Psoas muscle (tissue), 8 donors: Measurements from ENCODE around the gene THBS2. TPM values are rescaled to one million over a fixed set of nuclear protein-coding genes. Genes with fewer than 3 reads are reported as not detected.

Experiments
- ATAC-seq, 4 donors: fragments of 200-7000 bp; cut with Tn5 transposase; one replicate each; pipeline ENCODE4 v1.9.1; 2020; ENCODE audit warnings: moderate library complexity in 3 of 4, mild to moderate bottlenecking in 2 of 4
- DNase-seq, 2 donors: peaks; one replicate each; pipeline ENCODE4 v3.0.0-alpha.2; 2020
- H3K27ac ChIP-seq: fragments of 200-600 bp; one replicate; pipeline ENCODE4 v1.8.0; 2022
- H3K27me3 ChIP-seq, 3 donors: fragments of 200-600 bp in 1 of 3; one replicate each; pipeline versions ENCODE4 v1.6.1 to v1.8.0; 2013 to 2022; ENCODE audit warnings: low read length in 2 of 3, mild to moderate bottlenecking in 2 of 3, moderate library complexity in 1 of 3; ENCODE audit not compliant: insufficient read depth in 3 of 3
- H3K36me3 ChIP-seq, 2 donors: fragments of 200-600 bp in 1 of 2; one replicate each; pipeline versions ENCODE4 v1.6.1 to v1.8.0; 2013 to 2022; ENCODE audit warnings: low read depth in 1 of 2, mild to moderate bottlenecking in 1 of 2, moderate library complexity in 1 of 2; ENCODE audit not compliant: insufficient read depth in 1 of 2
- H3K4me1 ChIP-seq: fragments of 200-600 bp; one replicate; pipeline ENCODE4 v1.8.0; 2022
- H3K4me3 ChIP-seq: fragments of 200-600 bp; one replicate; pipeline ENCODE4 v1.8.0; 2022; ENCODE audit warnings: mild to moderate bottlenecking
- H3K9me3 ChIP-seq: fragments of 200-600 bp; one replicate; pipeline ENCODE4 v1.8.0; 2022
- CTCF ChIP-seq: fragments of 200-600 bp; IDR thresholded peaks from one replicate; pipeline ENCODE4 v1.8.0; 2022; ENCODE audit warnings: antibody characterized with exemption
- WGBS, 3 donors: extraction: QIAGEN DNeasy Blood & Tissue Kit; methylation state at CpG; one replicate each; pipeline versions ENCODE4 v1.1.6 to v1.1.7; 2013; 5-methylcytosine and 5-hydroxymethylcytosine counted together
- intact Hi-C, 2 donors: fragments of 100-400 bp; cut with DNase I; formaldehyde crosslinking; loops; one replicate each; pipeline versions ENCODE4 v1.11.0 to v1.14.2; 2022
- polyA plus RNA-seq, 3 donors: library from polyadenylated mRNA; stranded (reverse); fragments of 200-250 nt; gene quantifications; one replicate each; pipeline ENCODE4 v1.2.3, GENCODE V29; 2013
- total RNA-seq, 4 donors: library from RNA; stranded (reverse); fragmentation: NEBNext Ultra II Directional in 2 of 4; extraction: Animal tissue kit (Norgen Biotek cat#: 25700) in 2 of 4; gene quantifications; one replicate each; pipeline versions ENCODE4 v1.2.1 to v1.2.4, GENCODE V29; 2021 to 2023
- donor health status: healthy with polysubstance abuse.
- donor health status: DM: no; HTN: no; CAD: no; lungs with moderate emphysema.
- donor health status: Bipolar disorder and iron deficiency.
- donor health status: healthy.
- donor health status: DM: yes; HTN: yes; CAD: no.
- donor health status: DM: no; HTN: no; CAD: no.
- donor health status: DM: no; HTN: no; CAD: no.
- donor health status: DM: yes; HTN: yes; CAD: no.

The THBS2 gene
- total and polyA plus RNA-seq, 7 donors = 0.49 to 9.4 (median 1.6) TPM

DNA sequence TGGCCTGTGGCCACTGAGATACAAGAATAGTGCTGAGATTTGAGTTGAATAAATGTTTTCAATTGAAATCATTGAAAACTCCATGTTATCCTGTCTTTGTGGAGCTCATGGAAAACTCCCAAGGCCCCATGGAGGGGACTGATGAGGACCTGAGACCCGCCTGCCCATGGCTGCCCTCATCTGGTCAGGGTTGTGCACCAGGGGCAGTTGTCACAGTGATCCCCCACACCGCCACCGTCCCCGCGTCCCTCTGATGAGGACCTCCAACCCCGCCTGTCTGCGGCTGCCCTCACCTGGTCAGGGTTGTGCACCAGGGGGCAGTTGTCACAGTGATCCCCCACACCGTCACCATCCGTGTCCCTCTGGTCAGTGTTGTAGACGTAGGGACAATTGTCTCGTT is 27.8 kb downstream of the THBS2 start:
- Histone ChIP-seq H3K4me3 (no peak overlapping the region), H3K27me3 (peaks cover 0 to 11% (median 3%) of the 10 kb centered on the region in 3 donors), H3K9me3 (no peaks in the 10 kb centered on the region), H3K36me3 (no peaks in the 10 kb centered on the region), H3K4me1 (no peaks in the 10 kb centered on the region), H3K27ac (no peak overlapping the region)
- no peak for TF ChIP-seq CTCF
- ATAC-seq (no peak), DNase-seq (no peak)
- WGBS, 3 donors = 92 to 95% (median 93%) methylated on average over 11 of the region's 11 CpGs
- intact Hi-C loops = no loop called here

DNA sequence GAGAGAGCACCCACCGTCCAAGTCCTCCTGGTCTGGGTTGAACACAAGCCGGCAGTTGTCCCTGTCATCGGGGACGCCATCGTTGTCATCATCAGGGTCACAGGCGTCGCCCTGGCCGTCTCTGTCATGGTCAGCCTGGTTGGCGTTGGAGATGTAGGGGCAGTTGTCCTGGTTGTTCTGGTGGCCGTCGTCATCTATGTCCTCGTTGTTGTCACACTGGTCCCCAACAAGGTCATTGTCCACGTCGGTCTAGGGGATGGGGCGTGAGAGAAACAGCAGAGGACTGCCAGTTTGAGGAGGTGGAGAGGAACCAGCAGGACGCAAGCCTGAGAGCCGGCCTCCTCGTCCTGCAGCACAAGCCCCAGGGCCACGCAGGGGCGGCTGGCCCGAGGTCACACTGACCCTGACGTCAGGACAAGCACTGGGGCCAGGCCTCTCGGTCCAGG is 28.5 kb downstream of the THBS2 start:
- intact Hi-C loops = no loop called here
- Histone ChIP-seq H3K27ac (no peak overlapping the region), H3K9me3 (no peaks in the 10 kb centered on the region), H3K4me3 (no peak overlapping the region), H3K36me3 (no peaks in the 10 kb centered on the region), H3K27me3 (peaks cover 0 to 11% (median 3%) of the 10 kb centered on the region in 3 donors), H3K4me1 (no peaks in the 10 kb centered on the region)
- TF ChIP-seq CTCF = no peak
- DNase-seq = no peak
- no peak for ATAC-seq
- WGBS, 3 donors = 85 to 92% (median 88%) methylated on average over 23 of the region's 23 CpGs

GRCh38 chr6:169224716-169225115 is 28.9 kb downstream of the THBS2 start:
- Histone ChIP-seq H3K4me3 (no peak overlapping the region), H3K27me3 (peaks cover 0 to 11% (median 3%) of the 10 kb centered on the region in 3 donors), H3K36me3 (no peaks in the 10 kb centered on the region), H3K9me3 (no peaks in the 10 kb centered on the region), H3K27ac (no peak overlapping the region), H3K4me1 (no peaks in the 10 kb centered on the region)
- 65 to 71% (median 70%) methylated on average over 9 of the region's 9 CpGs for WGBS, 3 donors
- no peak for TF ChIP-seq CTCF
- no peak for DNase-seq
- ATAC-seq = no peak
- intact Hi-C loops = no loop called here

DNA sequence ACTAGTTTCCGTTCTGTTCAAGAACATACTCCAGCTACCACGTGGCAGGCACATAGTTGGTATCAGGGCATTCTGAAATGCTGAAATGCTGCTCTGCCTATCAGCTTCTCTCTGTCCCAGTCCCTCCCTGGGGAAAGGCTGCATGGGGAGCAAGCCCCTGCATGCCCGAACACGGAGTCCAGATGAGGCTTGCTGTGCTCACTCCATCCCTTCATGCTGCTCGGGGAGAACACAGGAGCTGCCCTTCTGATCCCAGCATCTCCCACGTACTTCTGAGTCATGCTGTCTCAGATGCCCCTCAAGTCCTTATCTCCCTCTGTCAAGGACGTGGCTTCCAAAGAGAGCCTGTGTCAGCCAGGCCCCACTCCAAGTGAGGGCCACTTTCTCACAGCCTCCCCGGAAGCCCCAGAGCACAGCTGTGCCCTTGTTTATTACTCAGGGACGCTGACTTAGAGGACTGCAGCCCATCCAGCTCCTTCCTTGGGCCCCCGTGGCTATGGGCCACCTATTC is 29.4 kb downstream of the THBS2 start:
- no peak for ATAC-seq
- WGBS, 3 donors = 43 to 55% (median 48%) methylated on average over 10 of the region's 10 CpGs
- Histone ChIP-seq H3K27ac (no peak overlapping the region), H3K9me3 (no peaks in the 10 kb centered on the region), H3K36me3 (no peaks in the 10 kb centered on the region), H3K27me3 (peaks cover 0 to 11% (median 1%) of the 10 kb centered on the region in 3 donors), H3K4me1 (no peaks in the 10 kb centered on the region), H3K4me3 (no peak overlapping the region)
- no peak for DNase-seq
- intact Hi-C loops = no loop called here
- no peak for TF ChIP-seq CTCF

DNA sequence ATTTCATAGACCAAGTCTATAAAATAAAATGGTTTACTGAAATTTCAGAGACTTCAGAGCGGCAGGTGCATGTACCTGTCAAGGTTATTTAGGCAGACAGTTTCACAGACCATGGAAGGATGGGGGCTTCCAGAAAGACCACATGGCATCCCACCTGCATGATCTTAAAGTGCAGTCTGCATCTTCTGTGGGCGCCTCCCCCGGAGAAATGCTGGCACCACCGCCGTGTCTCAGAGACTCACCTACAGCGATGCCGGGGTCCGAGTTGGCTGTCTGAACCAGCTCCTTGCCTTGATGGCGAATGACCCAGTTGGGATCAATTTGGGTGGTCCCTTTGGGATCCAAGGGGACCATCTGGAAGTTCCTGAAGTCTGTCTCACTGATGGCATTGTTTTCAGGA is 30.6 kb downstream of the THBS2 start:
- H3K4me1 ChIP-seq = no peaks in the 10 kb centered on the region
- no peaks in the 10 kb centered on the region for H3K9me3 ChIP-seq
- H3K27ac ChIP-seq = no peak overlapping the region
- intact Hi-C loops = no loop called here
- DNase-seq = no peak
- H3K4me3 ChIP-seq = no peak overlapping the region
- TF ChIP-seq CTCF = no peak
- H3K36me3 ChIP-seq = no peaks in the 10 kb centered on the region
- no peak for ATAC-seq
- WGBS, 3 donors = 92 to 96% (median 94%) methylated on average over 9 of the region's 9 CpGs
- H3K27me3 ChIP-seq = peaks cover 0 to 11% (median 0%) of the 10 kb centered on the region in 3 donors
